ENCODE results near the gene BFSP1. TPM values are rescaled to one million over a fixed set of nuclear protein-coding genes. Genes with fewer than 3 reads are reported as not detected.

The BFSP1 gene
- total RNA-seq, 2 donors from 2014 or later, result 0.48 to 0.58 TPM

DNA sequence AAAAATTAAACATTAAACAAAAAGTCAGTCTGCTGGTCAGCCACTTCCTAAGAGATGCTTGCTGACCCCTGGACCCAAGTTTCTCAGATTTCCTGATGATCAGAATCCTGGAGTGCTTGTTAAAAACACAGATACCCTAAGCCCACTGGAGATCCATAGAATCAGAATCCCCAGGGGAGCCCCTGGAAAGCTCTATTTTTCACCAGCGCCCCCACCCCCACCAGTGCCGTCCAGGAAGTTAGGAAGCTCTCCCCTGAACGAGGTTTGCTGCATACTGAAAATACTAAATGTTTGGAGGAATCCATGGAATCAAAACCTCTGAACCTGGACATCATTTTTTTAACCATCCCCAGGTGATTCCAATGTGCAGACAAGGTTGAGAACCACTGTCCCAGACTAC is 69.2 kb downstream of the BFSP1 start:
- H3K9me3 Mint-ChIP-seq, result no peaks in the 10 kb centered on the region
- peaks cover 3% of the 10 kb centered on the region for H3K27me3 Mint-ChIP-seq
- no peak for ATAC-seq (replicated peaks)
- no peak overlapping the region for H3K27ac Mint-ChIP-seq
- H3K4me1 Mint-ChIP-seq, result no peaks in the 10 kb centered on the region
- no peak overlapping the region for H3K4me3 Mint-ChIP-seq
- no peaks in the 10 kb centered on the region for H3K36me3 Mint-ChIP-seq (ENCODE audit: low read depth)

DNA sequence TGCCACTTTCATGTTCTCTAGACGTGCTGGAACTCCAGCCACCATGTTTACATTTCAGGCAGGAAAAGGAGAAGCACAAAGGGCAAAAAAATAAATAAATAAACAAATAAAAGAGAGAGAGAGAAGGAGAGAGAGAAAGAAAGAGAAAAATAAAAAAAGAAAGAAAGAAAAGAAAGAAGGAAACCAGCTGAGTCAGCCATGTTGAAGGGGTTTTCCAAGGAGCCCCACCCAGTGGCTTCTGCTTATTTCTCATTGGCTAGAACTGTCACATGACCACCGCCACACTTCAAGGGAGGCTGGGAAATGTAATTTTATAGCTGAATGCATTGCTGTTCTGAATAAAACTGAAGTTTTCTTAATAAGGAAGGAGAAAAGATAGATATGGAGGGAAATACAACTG is 71.1 kb downstream of the BFSP1 start:
- Mint-ChIP-seq H3K27ac (peak overlapping the region; percentile 19), H3K9me3 (no peaks in the 10 kb centered on the region), H3K4me1 (no peaks in the 10 kb centered on the region), H3K4me3 (peak overlapping the region; percentile 14), H3K36me3 (ENCODE audit: low read depth) (no peaks in the 10 kb centered on the region), H3K27me3 (peaks cover 14% of the 10 kb centered on the region)
- no peak for ATAC-seq (replicated peaks)

DNA sequence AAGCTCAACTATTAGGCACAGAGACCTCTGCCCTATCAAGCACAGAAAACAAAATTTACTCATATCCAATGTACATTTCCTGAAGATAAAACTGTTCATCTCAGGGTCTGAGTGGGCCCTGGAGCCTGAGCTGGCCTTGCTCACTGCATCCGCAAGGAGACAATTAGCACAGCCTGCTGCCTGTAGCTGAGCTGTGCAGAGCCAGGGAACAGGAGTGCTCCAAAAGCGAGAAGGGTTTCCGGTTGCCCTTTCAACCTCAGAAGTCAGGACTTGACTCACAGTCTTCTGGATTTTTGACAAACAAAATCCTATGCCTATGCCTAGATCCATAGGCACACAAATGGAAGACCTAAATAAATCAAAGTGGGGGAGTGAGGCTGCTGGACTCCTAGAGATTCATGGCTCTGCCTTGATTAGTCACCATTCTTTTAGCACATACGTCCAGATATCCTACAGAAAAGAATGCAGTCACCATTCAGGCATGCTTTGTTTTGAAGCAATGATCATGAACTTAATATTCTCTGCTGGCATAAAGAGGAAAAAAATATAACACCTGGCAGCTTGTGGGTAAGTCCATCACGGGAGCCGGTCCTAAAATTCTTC is 73.5 kb downstream of the BFSP1 start:
- Mint-ChIP-seq H3K27me3 (peaks cover 21% of the 10 kb centered on the region), H3K4me1 (no peaks in the 10 kb centered on the region), H3K4me3 (no peak overlapping the region), H3K9me3 (no peaks in the 10 kb centered on the region), H3K36me3 (ENCODE audit: low read depth) (no peaks in the 10 kb centered on the region), H3K27ac (no peak overlapping the region)
- ATAC-seq (replicated peaks), result no peak

DNA sequence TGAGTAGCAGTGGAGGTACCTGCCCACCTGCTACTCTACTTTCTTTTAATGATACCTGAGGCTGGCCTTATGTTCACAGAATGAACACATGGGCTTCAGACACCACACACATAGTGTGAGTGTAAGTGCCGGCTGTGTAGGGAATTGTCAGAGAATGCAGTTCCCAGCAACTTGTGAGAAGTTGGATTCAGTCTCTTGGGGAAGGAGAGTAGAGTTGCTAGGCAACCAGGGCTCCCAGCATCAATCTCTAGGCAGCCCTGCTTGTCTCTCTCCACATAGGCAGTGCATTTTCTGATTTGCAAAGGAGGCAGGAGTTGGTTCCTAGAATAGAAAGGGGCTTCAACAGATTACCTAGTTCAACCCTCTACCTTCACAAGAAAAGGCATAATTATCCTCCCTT is 74.1 kb downstream of the BFSP1 start:
- Mint-ChIP-seq H3K36me3 (ENCODE audit: low read depth) (no peaks in the 10 kb centered on the region), H3K27me3 (peaks cover 17% of the 10 kb centered on the region), H3K9me3 (no peaks in the 10 kb centered on the region)

DNA sequence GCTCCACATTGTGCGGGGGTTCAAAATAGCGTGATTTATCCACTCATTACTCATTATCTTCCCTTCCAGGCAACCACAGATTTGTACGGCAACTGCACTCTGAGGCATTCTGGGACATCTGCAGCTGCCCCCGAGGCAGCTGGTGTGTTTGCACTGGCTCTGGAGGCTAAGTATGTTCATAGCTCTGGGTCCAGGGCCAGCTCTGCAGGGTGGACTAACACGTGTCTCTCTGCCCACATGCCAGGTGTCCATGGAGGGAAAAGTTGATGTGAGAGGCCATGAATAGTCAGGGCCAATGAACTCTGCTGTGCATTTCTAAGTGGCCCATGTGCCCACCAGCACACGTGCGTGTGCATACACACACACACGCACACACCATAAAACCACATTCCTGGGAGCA is 74.9 kb downstream of the BFSP1 start:
- ATAC-seq (replicated peaks), result no peak
- H3K36me3 Mint-ChIP-seq (ENCODE audit: low read depth), result no peaks in the 10 kb centered on the region
- H3K27ac Mint-ChIP-seq, result no peak overlapping the region
- peaks cover 21% of the 10 kb centered on the region for H3K27me3 Mint-ChIP-seq
- no peaks in the 10 kb centered on the region for H3K9me3 Mint-ChIP-seq
- no peaks in the 10 kb centered on the region for H3K4me1 Mint-ChIP-seq
- no peak overlapping the region for H3K4me3 Mint-ChIP-seq

More for the DNA sequence above, 74.1 kb downstream of the BFSP1 start:
- no peaks in the 10 kb centered on the region for H3K4me1 Mint-ChIP-seq
- H3K4me3 Mint-ChIP-seq, result no peak overlapping the region
- no peak for ATAC-seq (replicated peaks)
- H3K27ac Mint-ChIP-seq, result no peak overlapping the region

DNA sequence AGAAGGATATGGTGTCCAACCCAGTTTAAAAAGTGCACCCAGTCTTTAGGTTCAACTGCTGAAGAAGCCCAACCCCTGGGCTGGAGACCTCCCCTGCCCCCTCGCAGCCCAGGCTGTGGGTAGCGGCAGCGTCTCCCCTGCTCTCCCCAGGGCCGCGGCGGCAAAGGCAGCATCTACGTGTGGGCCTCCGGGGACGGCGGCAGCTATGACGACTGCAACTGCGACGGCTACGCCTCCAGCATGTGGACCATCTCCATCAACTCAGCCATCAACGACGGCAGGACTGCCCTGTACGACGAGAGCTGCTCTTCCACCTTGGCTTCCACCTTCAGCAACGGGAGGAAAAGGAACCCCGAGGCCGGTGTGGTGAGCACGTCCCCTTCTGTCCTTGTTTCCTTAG is 77.6 kb downstream of the BFSP1 start:
- no peak overlapping the region for H3K4me3 Mint-ChIP-seq
- no peaks in the 10 kb centered on the region for H3K36me3 Mint-ChIP-seq (ENCODE audit: low read depth)
- peaks cover 25% of the 10 kb centered on the region for H3K27me3 Mint-ChIP-seq
- no peaks in the 10 kb centered on the region for H3K9me3 Mint-ChIP-seq
- H3K4me1 Mint-ChIP-seq, result no peaks in the 10 kb centered on the region
- no peak for ATAC-seq (replicated peaks)
- H3K27ac Mint-ChIP-seq, result no peak overlapping the region

DNA sequence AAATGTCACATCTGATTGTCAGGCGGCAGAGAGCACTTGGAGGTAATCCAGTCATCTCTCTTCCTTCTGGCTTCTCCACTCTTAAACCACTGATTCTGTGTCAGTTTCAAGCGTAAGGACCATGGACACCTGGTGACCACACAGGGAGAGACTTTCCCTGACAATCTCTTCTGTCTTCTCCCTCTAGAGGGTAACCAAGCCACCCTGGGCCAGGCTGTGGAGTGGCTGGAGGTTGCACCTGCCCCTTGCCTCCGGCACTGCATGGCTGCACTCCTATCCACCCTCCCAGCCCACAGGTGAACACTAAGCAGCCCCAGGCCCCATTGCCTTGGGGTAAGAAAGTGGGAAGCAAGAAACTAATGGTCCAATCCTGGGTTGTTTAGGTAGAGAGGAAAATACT is 78.7 kb downstream of the BFSP1 start:
- no peak for ATAC-seq (replicated peaks)
- no peaks in the 10 kb centered on the region for H3K9me3 Mint-ChIP-seq
- no peaks in the 10 kb centered on the region for H3K36me3 Mint-ChIP-seq (ENCODE audit: low read depth)
- no peak overlapping the region for H3K27ac Mint-ChIP-seq
- H3K4me3 Mint-ChIP-seq, result no peak overlapping the region
- no peaks in the 10 kb centered on the region for H3K4me1 Mint-ChIP-seq
- H3K27me3 Mint-ChIP-seq, result peaks cover 25% of the 10 kb centered on the region

DNA sequence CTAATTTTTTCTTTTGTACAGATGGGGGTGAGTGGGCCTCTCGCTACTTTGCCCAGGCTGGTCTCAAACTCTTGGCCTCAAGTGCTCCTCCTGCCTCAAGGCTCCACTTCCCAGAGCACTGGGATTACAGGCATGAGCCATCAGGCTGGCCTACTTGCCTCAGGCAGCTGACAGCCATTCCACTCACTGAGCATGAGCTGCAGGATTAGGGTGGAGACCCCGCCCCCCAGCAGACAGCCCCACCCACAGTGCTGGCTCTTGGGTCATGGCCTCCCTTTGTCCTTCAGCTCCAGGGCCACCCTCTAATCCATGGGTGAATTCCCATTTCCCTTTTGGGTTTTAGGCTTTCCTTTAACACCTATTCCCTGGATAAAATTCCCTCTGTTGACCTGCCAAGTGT is 82.1 kb downstream of the BFSP1 start:
- H3K4me3 Mint-ChIP-seq, result no peak overlapping the region
- no peak overlapping the region for H3K27ac Mint-ChIP-seq
- no peak for ATAC-seq (replicated peaks)
- H3K4me1 Mint-ChIP-seq, result no peaks in the 10 kb centered on the region
- H3K9me3 Mint-ChIP-seq, result no peaks in the 10 kb centered on the region
- H3K27me3 Mint-ChIP-seq, result peaks cover 15% of the 10 kb centered on the region
- no peaks in the 10 kb centered on the region for H3K36me3 Mint-ChIP-seq (ENCODE audit: low read depth)

DNA sequence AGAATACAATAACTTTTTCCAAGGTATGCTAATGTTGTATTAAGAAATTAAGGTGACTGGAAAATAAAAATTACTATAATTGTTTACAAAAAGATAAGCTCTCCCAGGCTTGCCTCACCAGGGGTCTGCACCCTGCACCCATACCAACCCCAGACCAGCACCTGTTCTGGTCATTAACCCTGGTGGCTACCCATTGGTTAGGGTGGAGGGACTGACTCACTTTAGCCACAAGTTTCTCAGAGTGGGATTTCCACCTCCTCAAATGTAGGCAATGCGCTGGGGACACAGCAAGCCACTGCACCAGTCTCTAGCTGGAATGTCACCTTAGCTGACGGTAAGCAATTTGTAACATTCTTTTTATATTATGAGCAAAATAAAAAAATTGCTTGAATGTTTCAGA is 83.1 kb downstream of the BFSP1 start:
- Mint-ChIP-seq H3K27me3 (peaks cover 17% of the 10 kb centered on the region), H3K4me1 (no peaks in the 10 kb centered on the region)

DNA sequence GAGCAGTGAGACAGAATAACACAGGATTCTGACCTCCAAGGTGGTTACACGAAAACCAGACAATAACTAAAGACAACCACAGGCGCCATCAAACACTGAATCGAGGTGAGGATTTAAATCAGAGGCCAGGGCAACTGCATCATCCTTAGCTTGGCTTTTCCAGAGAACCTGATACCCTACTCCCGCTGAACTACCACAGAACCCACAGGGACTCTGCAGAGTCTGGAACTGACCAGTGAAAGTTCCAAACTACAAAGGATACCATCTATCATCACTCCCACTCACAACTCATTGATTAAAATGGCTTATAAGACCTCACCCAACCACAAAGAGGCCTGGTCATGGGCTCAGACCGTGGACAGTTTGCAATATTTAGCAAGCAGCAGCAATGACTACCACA is 85.0 kb downstream of the BFSP1 start:
- H3K27me3 Mint-ChIP-seq, result peaks cover 22% of the 10 kb centered on the region
- peaks cover 3% of the 10 kb centered on the region for H3K9me3 Mint-ChIP-seq
- no peak overlapping the region for H3K27ac Mint-ChIP-seq
- ATAC-seq (replicated peaks), result no peak
- no peaks in the 10 kb centered on the region for H3K4me1 Mint-ChIP-seq
- H3K4me3 Mint-ChIP-seq, result no peak overlapping the region
- H3K36me3 Mint-ChIP-seq (ENCODE audit: low read depth), result no peaks in the 10 kb centered on the region

More for the DNA sequence above, 83.1 kb downstream of the BFSP1 start:
- H3K27ac Mint-ChIP-seq, result no peak overlapping the region
- H3K36me3 Mint-ChIP-seq (ENCODE audit: low read depth), result no peaks in the 10 kb centered on the region
- H3K9me3 Mint-ChIP-seq, result no peaks in the 10 kb centered on the region
- ATAC-seq (replicated peaks), result no peak
- H3K4me3 Mint-ChIP-seq, result no peak overlapping the region

DNA sequence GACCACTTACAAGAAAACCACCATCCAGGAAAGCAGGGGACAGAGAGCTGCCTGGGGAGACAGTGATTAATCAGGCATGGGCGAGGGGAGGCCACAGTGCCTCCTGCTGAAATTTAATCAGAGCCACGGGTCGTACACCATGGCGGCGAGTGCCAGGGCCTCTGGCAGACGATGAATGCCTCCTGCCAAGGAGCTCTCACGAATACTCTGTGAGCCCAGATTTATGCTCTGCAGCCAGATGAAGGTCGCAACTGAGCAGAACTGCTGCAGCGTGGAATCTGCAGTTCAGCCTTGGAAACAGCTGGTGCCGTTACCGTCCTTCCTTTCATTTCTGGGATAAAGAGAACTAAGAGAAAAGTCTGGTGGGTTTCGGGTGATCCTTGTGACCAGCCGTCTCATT is 85.6 kb downstream of the BFSP1 start:
- Mint-ChIP-seq H3K4me1 (no peaks in the 10 kb centered on the region), H3K27me3 (peaks cover 22% of the 10 kb centered on the region), H3K4me3 (no peak overlapping the region), H3K9me3 (peaks cover 3% of the 10 kb centered on the region), H3K36me3 (ENCODE audit: low read depth) (no peaks in the 10 kb centered on the region), H3K27ac (no peak overlapping the region)
- ATAC-seq (replicated peaks), result no peak

DNA sequence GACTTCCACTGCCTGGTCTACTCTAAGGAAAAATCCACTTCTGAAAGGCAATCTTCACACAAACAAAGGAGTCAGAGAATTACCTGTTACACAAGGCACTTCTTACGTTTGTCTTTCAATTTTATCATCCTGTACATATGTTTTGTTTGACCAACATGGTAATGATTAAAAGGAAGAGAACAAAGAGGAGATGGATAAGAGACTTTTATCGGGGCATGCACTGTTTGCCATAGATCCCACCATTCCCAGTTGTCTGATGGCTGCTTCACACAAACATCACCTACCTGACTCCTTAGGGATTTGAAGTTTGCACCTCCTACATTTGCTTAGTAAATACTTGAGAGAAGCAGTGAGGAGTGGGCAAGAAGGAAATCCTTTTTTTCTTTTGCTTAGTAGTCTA is 87.1 kb downstream of the BFSP1 start:
- no peak for ATAC-seq (replicated peaks)
- Mint-ChIP-seq H3K4me3 (no peak overlapping the region), H3K36me3 (ENCODE audit: low read depth) (no peaks in the 10 kb centered on the region), H3K4me1 (no peaks in the 10 kb centered on the region), H3K27ac (no peak overlapping the region), H3K9me3 (peaks cover 3% of the 10 kb centered on the region), H3K27me3 (peaks cover 22% of the 10 kb centered on the region)

Other genes starting within 250 kb of the BFSP1 start
- 10 to 100 TPM; 42.9 to 45.8 TPM for gene DSTN, start 38.7 kb upstream of the BFSP1 start, total RNA-seq
- gene RRBP1, start 150.9 kb upstream of the BFSP1 start, total RNA-seq, result 10 to 100 TPM; 21.6 to 32.5 TPM
- gene BANF2, start 168.6 kb upstream of the BFSP1 start, total RNA-seq, result not detected

All from activated T-helper 17 cell treated with anti-CD3 and anti-CD28 coated beads, Interleukin-2, amount 50 U/mL, for 72 hours (primary cell).